HEK293 (cell line): Measurements from ENCODE around the gene CNGA4.
A peak's percentile ranks its signal among the peaks of the same experiment; 100 is the strongest.

Experiments
- CTCF ChIA-PET: fragments of 350-600 bp; formaldehyde crosslinking; extraction: SDS; loops from one replicate; lab custom pipeline; 2021; ENCODE audit warnings: antibody characterized with exemption; lab: Yijun Ruan, JAX
- POLR2A ChIA-PET: fragments of 300-600 bp; formaldehyde crosslinking; extraction: SDS; loops from one replicate; lab custom pipeline; 2020; ENCODE audit warnings: antibody characterized with exemption, inconsistent platforms; lab: Yijun Ruan, JAX
- H3K27ac ChIP-seq: fragments of 200-500 bp; sonication (Bioruptor generic); 2 replicates; pipeline ENCODE4 v1.5.1; 2014; ENCODE audit warnings: low read depth, low read length, control low read depth, inconsistent platforms; ENCODE audit errors: extremely low read depth
- H3K36me3 ChIP-seq, 2 experiments: fragments of 200-500 bp in 1 of 2; sonication (Bioruptor generic) in 1 of 2; 1 replicate in 1 of 2; 2 replicates in 1 of 2; pipeline ENCODE4 v1.5.1; 2014 to 2017; ENCODE audit warnings: inconsistent platforms in 2 of 2, low read length in 2 of 2; ENCODE audit not compliant: control insufficient read depth in 2 of 2, insufficient read depth in 1 of 2
- H3K4me1 ChIP-seq: fragments of 200-500 bp; sonication (Bioruptor generic); 2 replicates; pipeline ENCODE4 v1.5.1; 2014; ENCODE audit warnings: mild to moderate bottlenecking, low read length, inconsistent platforms; ENCODE audit not compliant: control insufficient read depth, insufficient read depth
- H3K4me3 ChIP-seq: 2 replicates; pipeline ENCODE4 v1.5.1; 2011; ENCODE audit warnings: low read depth, mild to moderate bottlenecking, control low read depth, low read length, moderate library complexity
- H3K9me3 ChIP-seq: fragments of 200-500 bp; sonication (Bioruptor generic); 2 replicates; pipeline ENCODE4 v1.5.1; 2014; ENCODE audit warnings: low read depth, low read length, inconsistent platforms; ENCODE audit not compliant: control insufficient read depth, insufficient read depth
- CTCF ChIP-seq: fragments of 450-650 bp; formaldehyde crosslinking; IDR thresholded peaks from 2 replicates; pipeline ENCODE4 v1.5.1; 2016; ENCODE audit warnings: missing biosample characterization, missing genetic modification characterization
- EGR2 ChIP-seq: fragments of 450-650 bp; formaldehyde crosslinking; IDR thresholded peaks from 2 replicates; pipeline ENCODE4 v1.5.1; 2016; ENCODE audit warnings: low read depth, missing biosample characterization, missing genetic modification characterization
- KLF9 ChIP-seq: fragments of 450-650 bp; formaldehyde crosslinking; IDR thresholded peaks from 2 replicates; pipeline ENCODE4 v1.5.1; 2016; ENCODE audit warnings: missing biosample characterization, missing genetic modification characterization, low read depth
- MZF1 ChIP-seq: fragments of 450-650 bp; formaldehyde crosslinking; IDR thresholded peaks from 2 replicates; pipeline ENCODE4 v1.5.1; 2017; ENCODE audit warnings: missing biosample characterization, missing genetic modification characterization, borderline replicate concordance
- ZFP37 ChIP-seq: fragments of 450-650 bp; formaldehyde crosslinking; IDR thresholded peaks from 2 replicates; pipeline ENCODE4 v1.5.1; 2016; ENCODE audit warnings: missing biosample characterization, missing genetic modification characterization
- ZNF121 ChIP-seq: fragments of 450-650 bp; formaldehyde crosslinking; IDR thresholded peaks from 2 replicates; pipeline ENCODE4 v1.5.1; 2016; ENCODE audit warnings: missing biosample characterization, missing genetic modification characterization
- ZNF335 ChIP-seq: fragments of 450-650 bp; formaldehyde crosslinking; conservative IDR thresholded peaks from 2 replicates; pipeline ENCODE4 v1.5.1; 2016; ENCODE audit warnings: missing biosample characterization, missing genetic modification characterization
- ZNF843 ChIP-seq: fragments of 450-650 bp; formaldehyde crosslinking; IDR thresholded peaks from 2 replicates; pipeline ENCODE4 v1.5.1; 2016; ENCODE audit warnings: missing biosample characterization, missing genetic modification characterization
- TF ChIP-seq, protein P1 (sequence below): fragments of 450-650 bp; formaldehyde crosslinking; IDR thresholded peaks from 2 replicates; pipeline ENCODE4 v1.5.1; 2016; ENCODE audit warnings: missing biosample characterization, missing genetic modification characterization
- TF ChIP-seq, protein P2 (sequence below): fragments of 450-650 bp; IDR thresholded peaks from 2 replicates; pipeline ENCODE4 v1.5.1; 2018; ENCODE audit warnings: missing biosample characterization, missing genetic modification characterization

The CNGA4 gene

DNA sequence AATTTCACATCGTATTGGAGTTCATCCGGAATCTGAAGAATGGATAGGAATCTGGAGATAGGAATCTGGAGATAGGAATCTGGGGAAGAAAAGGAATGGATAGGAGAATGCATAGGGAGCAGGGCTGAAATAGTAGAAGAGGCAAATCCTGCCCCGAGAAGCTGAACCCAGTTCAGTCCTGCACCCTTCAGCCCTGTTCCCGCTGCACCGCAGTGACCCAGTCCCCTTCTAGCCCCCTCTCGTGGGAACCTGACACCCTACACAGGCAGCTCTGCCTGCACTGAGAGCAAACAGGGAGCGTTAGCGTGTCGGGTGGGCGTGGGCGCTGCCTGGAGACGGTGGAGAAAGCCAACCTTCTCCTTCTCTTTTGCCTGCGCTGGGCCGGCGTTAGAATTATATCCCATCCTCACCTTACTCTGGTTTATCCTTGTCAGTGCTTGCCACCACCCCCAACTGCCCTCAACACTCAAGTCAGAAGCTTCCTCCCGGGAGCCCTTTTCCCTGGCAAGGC, 19.7 kb downstream of the CNGA4 start:
- peak overlapping the region; percentile 59 for H3K4me3 ChIP-seq
- no peaks in the 10 kb centered on the region for H3K4me1 ChIP-seq
- ChIA-PET CTCF (interaction anchor here (0.6 to 3.0 kb wide), 7 partner anchors 9 to 1653 kb away, joined by 3 to 8 read pairs (median 3); no protein-coding TSS in a partner anchor), POLR2A (interaction anchor here (1.3 kb wide), 1 partner anchor 96 kb away, joined by 3 read pairs; no protein-coding TSS in a partner anchor)
- H3K27ac ChIP-seq = no peak overlapping the region
- no peaks in the 10 kb centered on the region for H3K36me3 ChIP-seq
- TF ChIP-seq ZFP37 (tag by site-specific recombination) = no peak
- TF ChIP-seq ZNF335 (tag by site-specific recombination) = peak; percentile 71
- TF ChIP-seq CTCF (tag by site-specific recombination) = 0 out of 2 replicates have a peak, but pooled peaks have one; percentile 15
- TF ChIP-seq KLF9 (tag by site-specific recombination) = 0 out of 2 replicates have a peak, but pooled peaks have one; percentile 15
- H3K9me3 ChIP-seq = no peaks in the 10 kb centered on the region

GRCh38 chr11:6260207-6260726, 21.4 kb downstream of the CNGA4 start:
- POLR2A ChIA-PET = interaction anchor here (0.6 to 1.2 kb wide), 2 partner anchors 8 to 658 kb away, joined by 4 to 5 read pairs; no protein-coding TSS in a partner anchor
- Histone ChIP-seq H3K4me3 (peak overlapping the region; percentile 59), H3K9me3 (no peaks in the 10 kb centered on the region), H3K36me3 (no peaks in the 10 kb centered on the region), H3K27ac (no peak overlapping the region)
- CTCF ChIA-PET = interaction anchor here (0.6 to 3.7 kb wide), 5 partner anchors 10 to 103 kb away, joined by 3 to 37 read pairs (median 6); no protein-coding TSS in a partner anchor
- TF ChIP-seq, protein P1, sequence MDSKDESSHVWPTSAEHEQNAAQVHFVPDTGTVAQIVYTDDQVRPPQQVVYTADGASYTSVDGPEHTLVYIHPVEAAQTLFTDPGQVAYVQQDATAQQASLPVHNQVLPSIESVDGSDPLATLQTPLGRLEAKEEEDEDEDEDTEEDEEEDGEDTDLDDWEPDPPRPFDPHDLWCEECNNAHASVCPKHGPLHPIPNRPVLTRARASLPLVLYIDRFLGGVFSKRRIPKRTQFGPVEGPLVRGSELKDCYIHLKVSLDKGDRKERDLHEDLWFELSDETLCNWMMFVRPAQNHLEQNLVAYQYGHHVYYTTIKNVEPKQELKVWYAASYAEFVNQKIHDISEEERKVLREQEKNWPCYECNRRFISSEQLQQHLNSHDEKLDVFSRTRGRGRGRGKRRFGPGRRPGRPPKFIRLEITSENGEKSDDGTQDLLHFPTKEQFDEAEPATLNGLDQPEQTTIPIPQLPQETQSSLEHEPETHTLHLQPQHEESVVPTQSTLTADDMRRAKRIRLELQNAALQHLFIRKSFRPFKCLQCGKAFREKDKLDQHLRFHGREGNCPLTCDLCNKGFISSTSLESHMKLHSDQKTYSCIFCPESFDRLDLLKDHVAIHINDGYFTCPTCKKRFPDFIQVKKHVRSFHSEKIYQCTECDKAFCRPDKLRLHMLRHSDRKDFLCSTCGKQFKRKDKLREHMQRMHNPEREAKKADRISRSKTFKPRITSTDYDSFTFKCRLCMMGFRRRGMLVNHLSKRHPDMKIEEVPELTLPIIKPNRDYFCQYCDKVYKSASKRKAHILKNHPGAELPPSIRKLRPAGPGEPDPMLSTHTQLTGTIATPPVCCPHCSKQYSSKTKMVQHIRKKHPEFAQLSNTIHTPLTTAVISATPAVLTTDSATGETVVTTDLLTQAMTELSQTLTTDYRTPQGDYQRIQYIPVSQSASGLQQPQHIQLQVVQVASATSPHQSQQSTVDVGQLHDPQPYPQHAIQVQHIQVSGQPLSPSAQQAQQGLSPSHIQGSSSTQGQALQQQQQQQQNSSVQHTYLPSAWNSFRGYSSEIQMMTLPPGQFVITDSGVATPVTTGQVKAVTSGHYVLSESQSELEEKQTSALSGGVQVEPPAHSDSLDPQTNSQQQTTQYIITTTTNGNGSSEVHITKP (tag by site-specific recombination) = 0 out of 2 replicates have a peak, but pooled peaks have one; percentile 34
- TF ChIP-seq MZF1 (tag by site-specific recombination) = no peak
- TF ChIP-seq, all 188 proteins: peak for 1
- H3K4me1 ChIP-seq = no peaks in the 10 kb centered on the region

- Histone ChIP-seq H3K27ac (no peak overlapping the region), H3K4me1 (no peaks in the 10 kb centered on the region), H3K4me3 (no peak overlapping the region), H3K36me3 (no peaks in the 10 kb centered on the region), H3K9me3 (no peaks in the 10 kb centered on the region)
- ChIA-PET CTCF (interaction anchor here (2.8 kb wide), 1 partner anchor 13 kb away, joined by 14 read pairs; no protein-coding TSS in a partner anchor), POLR2A (no interaction called here)
- TF ChIP-seq ZNF335 (tag by site-specific recombination) (no peak), ZNF843 (tag by site-specific recombination) (no peak), ZNF121 (no peak), EGR2 (tag by site-specific recombination) (no peak)
- TF ChIP-seq, protein P2, sequence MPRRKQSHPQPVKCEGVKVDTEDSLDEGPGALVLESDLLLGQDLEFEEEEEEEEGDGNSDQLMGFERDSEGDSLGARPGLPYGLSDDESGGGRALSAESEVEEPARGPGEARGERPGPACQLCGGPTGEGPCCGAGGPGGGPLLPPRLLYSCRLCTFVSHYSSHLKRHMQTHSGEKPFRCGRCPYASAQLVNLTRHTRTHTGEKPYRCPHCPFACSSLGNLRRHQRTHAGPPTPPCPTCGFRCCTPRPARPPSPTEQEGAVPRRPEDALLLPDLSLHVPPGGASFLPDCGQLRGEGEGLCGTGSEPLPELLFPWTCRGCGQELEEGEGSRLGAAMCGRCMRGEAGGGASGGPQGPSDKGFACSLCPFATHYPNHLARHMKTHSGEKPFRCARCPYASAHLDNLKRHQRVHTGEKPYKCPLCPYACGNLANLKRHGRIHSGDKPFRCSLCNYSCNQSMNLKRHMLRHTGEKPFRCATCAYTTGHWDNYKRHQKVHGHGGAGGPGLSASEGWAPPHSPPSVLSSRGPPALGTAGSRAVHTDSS = no peak
Measured at GRCh38 chr11:6263662-6264061, 24.8 kb downstream of the CNGA4 start.
